IPS-18c (cell line): ENCODE data around the gene NT5E.
"Not testable (repeated sequence)": the region's sequence is repeated elsewhere in the genome, so short reads cannot be mapped to it uniquely, and the experiment has no call there.

Source experiments
- H3K4me3 ChIP-seq: 2 replicates; pipeline ENCODE4 v1.7.0; 2013; ENCODE audit warnings: low read depth, mild to moderate bottlenecking, low read length, moderate library complexity; ENCODE audit not compliant: insufficient read depth
- H3K9me3 ChIP-seq: one replicate; pipeline ENCODE4 v1.6.1; 2013; ENCODE audit warnings: mild to moderate bottlenecking, low read length, moderate library complexity; ENCODE audit not compliant: control insufficient read depth, insufficient read depth

NT5E gene

GRCh38 chr6:85498596-85499258 is 48.8 kb downstream of the NT5E start:
- H3K9me3 ChIP-seq: peaks cover 3% of the 10 kb centered on the region

GRCh38 chr6:85506441-85507093 is 56.7 kb downstream of the NT5E start:
- no peak overlapping the region for H3K4me3 ChIP-seq
- no peaks in the 10 kb centered on the region for H3K9me3 ChIP-seq

More at GRCh38 chr6:85498596-85499258, 48.8 kb downstream of the NT5E start:
- no peak overlapping the region for H3K4me3 ChIP-seq

GRCh38 chr6:85516168-85516567 is 66.3 kb downstream of the NT5E start:
- H3K9me3 ChIP-seq: no peaks in the 10 kb centered on the region
- H3K4me3 ChIP-seq: no peak overlapping the region

GRCh38 chr6:85524281-85524680 is 74.4 kb downstream of the NT5E start:
- not testable (repeated sequence) for H3K4me3 ChIP-seq, H3K9me3 ChIP-seq

DNA sequence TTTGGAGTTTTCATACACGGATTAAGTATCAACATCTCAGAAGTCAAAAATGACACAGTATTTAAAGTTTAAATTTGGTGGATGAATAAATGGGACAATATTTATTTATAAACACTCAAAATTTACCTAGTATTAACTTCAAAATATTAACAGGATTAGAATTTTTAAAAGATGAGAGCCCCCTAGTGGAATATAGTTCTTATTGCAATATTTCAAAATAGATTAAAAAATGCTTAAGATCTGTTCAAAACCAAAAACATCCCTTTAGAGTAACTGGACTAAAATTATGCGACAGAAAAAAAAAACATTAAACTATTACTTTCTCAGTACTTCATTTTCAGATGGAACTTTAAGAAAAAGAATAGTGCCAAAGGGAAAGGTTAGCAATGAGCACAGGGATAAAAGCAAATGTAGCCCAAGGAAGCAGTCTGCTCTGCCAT is 87.2 kb downstream of the NT5E start:
- no peak overlapping the region for H3K4me3 ChIP-seq

GRCh38 chr6:85544776-85545175 is 94.9 kb downstream of the NT5E start:
- Histone ChIP-seq H3K4me3 (no peak overlapping the region), H3K9me3 (no peaks in the 10 kb centered on the region)

More for the DNA sequence above, 87.2 kb downstream of the NT5E start:
- H3K9me3 ChIP-seq: no peaks in the 10 kb centered on the region
